HCT116 (cell line): Measurements from ENCODE around the gene IRS1. TPM values are rescaled to one million over a fixed set of nuclear protein-coding genes. Genes with fewer than 3 reads are reported as not detected.

Source experiments
- ATAC-seq: fragments of 200-7000 bp; cut with Tn5 transposase; 2 replicates; pipeline ENCODE4 v1.9.1; 2020; ENCODE audit warnings: mild to moderate bottlenecking, moderate library complexity
- BruUV-seq: library from RNA; stranded (reverse); fragments of 400-500 nt; replicated peaks from 2 replicates; lab custom pipeline; 2021; lab: Mats Ljungman, UMichigan
- CTCF ChIA-PET: fragments of 300-600 bp; sonication (Branson Sonifier 250); formaldehyde crosslinking; loops from one replicate; lab custom pipeline; 2021; ENCODE audit warnings: antibody characterized with exemption; lab: Charles Lee
- POLR2A ChIA-PET: fragments of 300-600, 350-600 bp; sonication (Branson Sonifier 250); formaldehyde crosslinking; loops from one replicate; lab custom pipeline; 2021; ENCODE audit warnings: antibody characterized with exemption; lab: Charles Lee
- RAD21 ChIA-PET, 2 experiments: fragments of 300-600 bp; sonication (Branson Sonifier 250); formaldehyde crosslinking; loops; one replicate each; lab custom pipeline; 2023; ENCODE audit warnings: low total read pairs in 2 of 2; ENCODE audit not compliant: uncharacterized antibody in 2 of 2, unreplicated experiment in 2 of 2, low non-redundant PET in 1 of 2; lab: Charles Lee
- DNase-seq: peaks from one replicate; pipeline ENCODE4 v3.0.0-alpha.2; 2010; ENCODE audit warnings: low read depth, low spot score
- H2AFZ ChIP-seq: fragments of 200-600 bp; shearing (Covaris generic), sonication (generic); 2 replicates; pipeline ENCODE4 v1.6.1; 2017; ENCODE audit warnings: low read depth, mixed run types, mixed read lengths, antibody characterized with exemption, low read length; ENCODE audit not compliant: poor library complexity, severe bottlenecking
- H3K27ac ChIP-seq: 2 replicates; pipeline ENCODE4 v1.5.1; 2012; ENCODE audit warnings: low read depth, low read length
- H3K27me3 ChIP-seq: fragments of 200-600 bp; sonication (generic); 2 replicates; pipeline ENCODE4 v1.6.1; 2016; ENCODE audit warnings: mixed run types, low read length, mixed read lengths; ENCODE audit not compliant: insufficient read depth
- H3K36me3 ChIP-seq, 2 experiments: fragments of 200-500 bp in 1 of 2; fragments of 200-600 bp in 1 of 2; sonication (Bioruptor generic) in 1 of 2; sonication (generic) in 1 of 2; 2 replicates each; pipeline versions ENCODE4 v1.5.1 to v1.6.1; 2014 to 2016; ENCODE audit warnings: low read length in 2 of 2, inconsistent platforms in 1 of 2, mixed read lengths in 1 of 2, mixed run types in 1 of 2; ENCODE audit not compliant: insufficient read depth in 2 of 2, control insufficient read depth in 1 of 2
- H3K4me1 ChIP-seq, 2 experiments: fragments of 200-600 bp in 1 of 2; sonication (generic) in 1 of 2; 2 replicates each; pipeline versions ENCODE4 v1.5.1 to v1.6.1; 2012 to 2017; ENCODE audit warnings: low read length in 2 of 2, inconsistent platforms in 1 of 2, mild to moderate bottlenecking in 1 of 2, mixed read lengths in 1 of 2, mixed run types in 1 of 2, moderate library complexity in 1 of 2; ENCODE audit not compliant: insufficient read depth in 2 of 2, control insufficient read depth in 1 of 2
- H3K4me2 ChIP-seq: fragments of 200-600 bp; sonication (generic); 2 replicates; pipeline ENCODE4 v1.6.1; 2017; ENCODE audit warnings: mixed run types, low read length, mixed read lengths
- H3K4me3 ChIP-seq, 2 experiments: fragments of 200-600 bp in 1 of 2; sonication (generic) in 1 of 2; replicated peaks in 1 of 2; 2 replicates each; pipeline ENCODE4 v1.5.1; 2011 to 2016; ENCODE audit warnings: low read length in 2 of 2, control low read depth in 1 of 2, low read depth in 1 of 2, mild to moderate bottlenecking in 1 of 2, mixed read lengths in 1 of 2, mixed run types in 1 of 2
- H3K79me2 ChIP-seq: fragments of 200-600 bp; sonication (generic); 2 replicates; pipeline ENCODE4 v1.6.1; 2017; ENCODE audit warnings: mild to moderate bottlenecking, mixed run types, low read length, moderate library complexity, mixed read lengths; ENCODE audit not compliant: insufficient read depth
- H3K9ac ChIP-seq: fragments of 200-600 bp; sonication (generic); 2 replicates; pipeline ENCODE4 v1.6.1; 2016; ENCODE audit warnings: low read length, mixed read lengths
- H3K9me2 ChIP-seq: fragments of 200-600 bp; sonication (generic), shearing (Covaris generic); 2 replicates; pipeline ENCODE4 v1.6.1; 2017; ENCODE audit warnings: mixed run types, mild to moderate bottlenecking, moderate library complexity; ENCODE audit not compliant: insufficient read depth
- H3K9me3 ChIP-seq, 2 experiments: fragments of 200-500 bp in 1 of 2; fragments of 200-600 bp in 1 of 2; sonication (Bioruptor generic) in 1 of 2; sonication (generic) in 1 of 2; 2 replicates each; pipeline ENCODE4 v1.6.1; 2014 to 2017; ENCODE audit warnings: low read length in 2 of 2, mixed read lengths in 2 of 2, inconsistent platforms in 1 of 2, low read depth in 1 of 2, mild to moderate bottlenecking in 1 of 2, mixed run types in 1 of 2, moderate library complexity in 1 of 2; ENCODE audit not compliant: control insufficient read depth in 1 of 2, insufficient read depth in 1 of 2
- H4K20me1 ChIP-seq: fragments of 200-600 bp; sonication (generic), shearing (Covaris generic); 2 replicates; pipeline ENCODE4 v1.6.1; 2017; ENCODE audit warnings: mixed run types, mild to moderate bottlenecking, moderate library complexity; ENCODE audit not compliant: insufficient read depth
- CEBPB ChIP-seq: IDR thresholded peaks from 2 replicates; pipeline ENCODE4 v1.6.1; 2012; ENCODE audit warnings: low read depth
- EGR1 ChIP-seq: IDR thresholded peaks from 2 replicates; pipeline ENCODE4 v1.6.1; 2012; ENCODE audit warnings: low read depth
- ELF1 ChIP-seq: IDR thresholded peaks from 2 replicates; pipeline ENCODE4 v1.6.1; 2012; ENCODE audit warnings: low read depth, borderline replicate concordance
- EZH2 ChIP-seq: fragments of 200-600 bp; sonication (generic); IDR thresholded peaks from 2 replicates; pipeline ENCODE4 v1.6.1; 2017; ENCODE audit warnings: antibody characterized with exemption, mixed run types
- EZH2phosphoT487 ChIP-seq: fragments of 200-600 bp; IDR thresholded peaks from 2 replicates; pipeline ENCODE4 v1.6.1; 2018; ENCODE audit warnings: antibody characterized with exemption, borderline replicate concordance
- SIN3A ChIP-seq: IDR thresholded peaks from 2 replicates; pipeline ENCODE4 v1.6.1; 2012; ENCODE audit warnings: low read depth
- SP1 ChIP-seq: IDR thresholded peaks from 2 replicates; pipeline ENCODE4 v1.6.1; 2012; ENCODE audit warnings: low read depth
- SRF ChIP-seq: IDR thresholded peaks from 2 replicates; pipeline ENCODE4 v1.6.1; 2012; ENCODE audit warnings: low read depth
- TCF7L2 ChIP-seq: IDR thresholded peaks from 2 replicates; pipeline ENCODE4 v1.7.0; 2011; ENCODE audit warnings: borderline replicate concordance, inconsistent platforms; ENCODE audit not compliant: insufficient read depth, insufficient read length; ENCODE audit errors: extremely low read depth
- YY1 ChIP-seq: IDR thresholded peaks from 2 replicates; pipeline ENCODE4 v1.6.1; 2011; ENCODE audit warnings: low read length, low read depth, moderate library complexity, mild to moderate bottlenecking; ENCODE audit not compliant: insufficient replicate concordance; ENCODE audit errors: extremely low read depth
- ZFX ChIP-seq: fragments of 450-650 bp; IDR thresholded peaks from 2 replicates; pipeline ENCODE4 v1.6.1; 2017
- ZNF274 ChIP-seq: fragments of 200-500 bp; sonication (Bioruptor generic); IDR thresholded peaks from 2 replicates; pipeline ENCODE4 v1.6.1; 2014; ENCODE audit warnings: mild to moderate bottlenecking, low read depth, low read length, inconsistent platforms
- intact Hi-C: fragments of 100-400 bp; cut with micrococcal nuclease; formaldehyde crosslinking; loops from 2 replicates; pipeline ENCODE4 v1.10.0; 2022
- total RNA-seq: library from RNA; stranded (reverse); gene quantifications from one replicate; pipeline ENCODE4 v1.2.1, GENCODE V29; 2021; ENCODE audit not compliant: unreplicated experiment
- TF ChIP-seq, protein P1 (sequence below): IDR thresholded peaks from 2 replicates; pipeline ENCODE4 v1.6.1; 2012
- TF ChIP-seq, protein P2 (sequence below), 3 experiments: fragments of 200-600 bp in 1 of 3; sonication (generic) in 1 of 3; IDR thresholded peaks in 2 of 3; conservative IDR thresholded peaks in 1 of 3; 2 replicates each; pipeline ENCODE4 v1.5.1; 2012 to 2017; ENCODE audit warnings: low read depth in 2 of 3, low read length in 2 of 3, antibody characterized with exemption in 1 of 3, borderline replicate concordance in 1 of 3, control low read depth in 1 of 3, mild to moderate bottlenecking in 1 of 3, mixed read lengths in 1 of 3, mixed run types in 1 of 3, moderate library complexity in 1 of 3; ENCODE audit not compliant: insufficient read depth in 1 of 3
- TF ChIP-seq, protein P3 (sequence below): IDR thresholded peaks from 2 replicates; pipeline ENCODE4 v1.6.1; 2012; ENCODE audit warnings: low read depth

Gene IRS1
- total RNA-seq, 1 experiment from 2014 or later: 88.8 TPM

DNA sequence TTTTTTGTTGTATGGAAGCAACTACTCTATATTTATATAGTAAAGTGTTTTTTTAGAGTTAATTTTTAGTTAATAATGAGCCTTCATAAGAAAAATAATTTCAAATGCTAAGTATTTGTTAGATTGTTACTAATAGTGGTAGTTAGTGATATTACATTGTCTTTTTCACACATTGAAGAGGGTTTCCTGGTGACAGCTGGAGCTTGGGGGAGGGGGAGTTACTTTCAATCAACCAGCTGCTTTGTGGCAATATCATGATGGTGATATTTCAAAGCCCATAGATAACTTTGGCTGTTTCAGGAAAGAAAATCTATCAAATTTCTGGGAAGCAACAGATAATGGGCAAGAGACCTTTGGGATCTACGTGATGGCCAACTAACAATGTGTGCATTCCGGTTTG lies 40.3 kb upstream of the IRS1 start:
- ChIA-PET POLR2A (interaction anchor here (1.0 kb wide), 1 partner anchor 144 kb away, joined by 3 read pairs; no protein-coding TSS in a partner anchor), RAD21 (no interaction called here)
- H3K4me1 ChIP-seq: peaks cover 17 to 32% of the 10 kb centered on the region in 2 experiments; a peak in 3 of 4 replicates
- ATAC-seq: no peak
- H3K27me3 ChIP-seq: no peaks in the 10 kb centered on the region
- no peak overlapping the region for H3K4me3 ChIP-seq
- H3K27ac ChIP-seq: no peak overlapping the region
- TF ChIP-seq EZH2 (no peak), SRF (no peak), SP1 (no peak), TCF7L2 (no peak), YY1 (no peak), SIN3A (no peak), ZFX (no peak), EZH2phosphoT487 (no peak)
- TF ChIP-seq, protein P1, sequence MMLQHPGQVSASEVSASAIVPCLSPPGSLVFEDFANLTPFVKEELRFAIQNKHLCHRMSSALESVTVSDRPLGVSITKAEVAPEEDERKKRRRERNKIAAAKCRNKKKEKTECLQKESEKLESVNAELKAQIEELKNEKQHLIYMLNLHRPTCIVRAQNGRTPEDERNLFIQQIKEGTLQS: no peak
- TF ChIP-seq, all 23 proteins: peak for 0
- H3K36me3 ChIP-seq: peaks cover 0 to 6% of the 10 kb centered on the region in 2 experiments; a peak in 1 of 4 replicates
- intact Hi-C loops: no loop called here
- no peak overlapping the region for H3K4me2 ChIP-seq
- no peaks in the 10 kb centered on the region for H4K20me1 ChIP-seq
- H3K9me2 ChIP-seq: no peaks in the 10 kb centered on the region
- H3K9ac ChIP-seq: no peak overlapping the region
- CTCF ChIA-PET: no interaction called here
- no peak for DNase-seq
- peaks cover 64% of the 10 kb centered on the region for H3K79me2 ChIP-seq
- no peak overlapping the region for H2AFZ ChIP-seq
- H3K9me3 ChIP-seq: peaks cover 0 to 3% of the 10 kb centered on the region in 2 experiments; a peak in 1 of 4 replicates
- no TSS peak for BruUV-seq

DNA sequence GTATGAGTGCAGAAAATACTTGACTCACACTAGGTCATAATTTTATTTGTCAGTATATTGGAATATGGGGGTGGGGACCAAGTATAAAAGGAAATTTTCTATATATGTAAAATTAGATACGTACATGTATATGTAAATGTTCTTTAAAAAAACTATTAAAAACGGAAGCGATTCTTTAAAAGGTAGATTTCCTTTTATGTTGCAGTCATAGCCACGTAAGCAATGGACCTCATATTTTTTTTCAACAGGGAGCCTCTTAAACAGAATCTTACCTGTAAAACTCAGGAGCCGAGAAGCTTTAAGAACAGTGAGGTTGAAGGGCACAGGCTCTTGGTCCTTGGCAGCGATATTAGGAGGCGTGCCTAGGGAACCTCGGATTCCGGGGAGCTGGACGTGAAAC lies 39.5 kb upstream of the IRS1 start:
- CTCF ChIA-PET: no interaction called here
- TF ChIP-seq ZNF274 (no peak), EGR1 (no peak), EZH2 (no peak), ELF1 (no peak), ZFX (no peak), SIN3A (no peak), CEBPB (no peak), TCF7L2 (no peak)
- TF ChIP-seq, protein P2, sequence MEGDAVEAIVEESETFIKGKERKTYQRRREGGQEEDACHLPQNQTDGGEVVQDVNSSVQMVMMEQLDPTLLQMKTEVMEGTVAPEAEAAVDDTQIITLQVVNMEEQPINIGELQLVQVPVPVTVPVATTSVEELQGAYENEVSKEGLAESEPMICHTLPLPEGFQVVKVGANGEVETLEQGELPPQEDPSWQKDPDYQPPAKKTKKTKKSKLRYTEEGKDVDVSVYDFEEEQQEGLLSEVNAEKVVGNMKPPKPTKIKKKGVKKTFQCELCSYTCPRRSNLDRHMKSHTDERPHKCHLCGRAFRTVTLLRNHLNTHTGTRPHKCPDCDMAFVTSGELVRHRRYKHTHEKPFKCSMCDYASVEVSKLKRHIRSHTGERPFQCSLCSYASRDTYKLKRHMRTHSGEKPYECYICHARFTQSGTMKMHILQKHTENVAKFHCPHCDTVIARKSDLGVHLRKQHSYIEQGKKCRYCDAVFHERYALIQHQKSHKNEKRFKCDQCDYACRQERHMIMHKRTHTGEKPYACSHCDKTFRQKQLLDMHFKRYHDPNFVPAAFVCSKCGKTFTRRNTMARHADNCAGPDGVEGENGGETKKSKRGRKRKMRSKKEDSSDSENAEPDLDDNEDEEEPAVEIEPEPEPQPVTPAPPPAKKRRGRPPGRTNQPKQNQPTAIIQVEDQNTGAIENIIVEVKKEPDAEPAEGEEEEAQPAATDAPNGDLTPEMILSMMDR (IDR thresholded peaks at IDR 0.05 in 2 of 3, conservative IDR thresholded peaks at IDR 0.05 in 1 of 3; ENCODE audit: borderline replicate concordance in 1 of 3, insufficient read depth in 1 of 3, low read depth in 2 of 3, low read length in 2 of 3): no peak
- TF ChIP-seq, protein P3, sequence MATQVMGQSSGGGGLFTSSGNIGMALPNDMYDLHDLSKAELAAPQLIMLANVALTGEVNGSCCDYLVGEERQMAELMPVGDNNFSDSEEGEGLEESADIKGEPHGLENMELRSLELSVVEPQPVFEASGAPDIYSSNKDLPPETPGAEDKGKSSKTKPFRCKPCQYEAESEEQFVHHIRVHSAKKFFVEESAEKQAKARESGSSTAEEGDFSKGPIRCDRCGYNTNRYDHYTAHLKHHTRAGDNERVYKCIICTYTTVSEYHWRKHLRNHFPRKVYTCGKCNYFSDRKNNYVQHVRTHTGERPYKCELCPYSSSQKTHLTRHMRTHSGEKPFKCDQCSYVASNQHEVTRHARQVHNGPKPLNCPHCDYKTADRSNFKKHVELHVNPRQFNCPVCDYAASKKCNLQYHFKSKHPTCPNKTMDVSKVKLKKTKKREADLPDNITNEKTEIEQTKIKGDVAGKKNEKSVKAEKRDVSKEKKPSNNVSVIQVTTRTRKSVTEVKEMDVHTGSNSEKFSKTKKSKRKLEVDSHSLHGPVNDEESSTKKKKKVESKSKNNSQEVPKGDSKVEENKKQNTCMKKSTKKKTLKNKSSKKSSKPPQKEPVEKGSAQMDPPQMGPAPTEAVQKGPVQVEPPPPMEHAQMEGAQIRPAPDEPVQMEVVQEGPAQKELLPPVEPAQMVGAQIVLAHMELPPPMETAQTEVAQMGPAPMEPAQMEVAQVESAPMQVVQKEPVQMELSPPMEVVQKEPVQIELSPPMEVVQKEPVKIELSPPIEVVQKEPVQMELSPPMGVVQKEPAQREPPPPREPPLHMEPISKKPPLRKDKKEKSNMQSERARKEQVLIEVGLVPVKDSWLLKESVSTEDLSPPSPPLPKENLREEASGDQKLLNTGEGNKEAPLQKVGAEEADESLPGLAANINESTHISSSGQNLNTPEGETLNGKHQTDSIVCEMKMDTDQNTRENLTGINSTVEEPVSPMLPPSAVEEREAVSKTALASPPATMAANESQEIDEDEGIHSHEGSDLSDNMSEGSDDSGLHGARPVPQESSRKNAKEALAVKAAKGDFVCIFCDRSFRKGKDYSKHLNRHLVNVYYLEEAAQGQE: no peak

More for the DNA sequence above, 39.5 kb upstream of the IRS1 start:
- Histone ChIP-seq H4K20me1 (no peaks in the 10 kb centered on the region), H3K4me2 (no peak overlapping the region), H3K4me3 (no peak overlapping the region), H3K4me1 (peaks cover 17 to 32% of the 10 kb centered on the region in 2 experiments; a peak in 3 of 4 replicates), H3K27me3 (no peaks in the 10 kb centered on the region), H3K9ac (no peak overlapping the region), H3K27ac (no peak overlapping the region), H3K79me2 (peaks cover 58% of the 10 kb centered on the region), H3K9me2 (no peaks in the 10 kb centered on the region), H3K36me3 (peaks cover 0 to 6% of the 10 kb centered on the region in 2 experiments; a peak in 1 of 4 replicates), H3K9me3 (peaks cover 0 to 3% of the 10 kb centered on the region in 2 experiments; a peak in 1 of 4 replicates), H2AFZ (no peak overlapping the region)
- DNase-seq: no peak
- no TSS peak for BruUV-seq
- intact Hi-C loops: no loop called here
- POLR2A ChIA-PET: no interaction called here
- RAD21 ChIA-PET: no interaction called here
- ATAC-seq: no peak
